Measurements from ENCODE around the gene NAA80. TPM values are rescaled to one million over a fixed set of nuclear protein-coding genes. Genes with fewer than 3 reads are reported as not detected.

NAA80 gene
- total RNA-seq, 1 experiment from 2014 or later, result 25.2 TPM

DNA sequence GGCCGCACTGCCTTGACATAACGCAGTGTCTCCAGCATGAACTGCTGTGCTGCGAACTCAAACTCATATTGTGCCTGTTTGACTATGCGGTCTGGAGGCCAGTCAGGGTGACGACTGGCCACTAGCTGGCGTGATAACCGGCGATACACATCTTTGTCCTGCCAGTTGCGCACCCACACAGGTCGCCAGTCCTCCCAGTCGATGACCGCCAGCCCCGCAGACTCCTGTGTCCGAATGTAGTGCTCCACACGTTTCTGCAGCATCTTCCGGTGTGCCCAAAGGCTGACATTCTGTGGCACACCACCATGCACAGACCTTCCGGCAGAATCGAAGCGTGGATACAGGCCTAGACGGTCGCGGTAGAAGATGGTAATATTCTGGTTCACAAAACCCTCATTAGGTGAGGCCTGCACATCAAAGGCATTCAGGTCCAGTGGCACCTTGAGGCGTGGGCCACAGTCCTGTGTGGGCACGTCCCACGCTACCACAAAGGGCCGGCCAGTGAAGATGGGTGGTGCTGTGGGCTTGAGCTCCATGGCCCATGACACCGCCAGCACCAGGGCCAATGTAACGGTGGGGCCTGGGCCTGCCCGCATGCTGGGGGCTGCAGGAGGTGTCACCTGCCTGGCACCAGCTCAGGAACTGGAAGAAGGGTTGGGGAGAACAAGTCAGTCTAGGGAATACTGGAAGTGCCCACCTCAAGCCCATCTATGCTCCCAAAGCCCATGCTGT lies 20.9 kb upstream of the NAA80 start:
- peaks cover 7% of the 10 kb centered on the region; the same call in 1 of the 2 replicates for H3K36me3 ChIP-seq (ENCODE audit: low read depth)
- H3K27me3 ChIP-seq (ENCODE audit: insufficient read depth, low read depth), result no peaks in the 10 kb centered on the region
- no peaks in the 10 kb centered on the region for H3K9me3 ChIP-seq (ENCODE audit: insufficient read depth, low read depth)
- H2AFZ ChIP-seq, result no peak overlapping the region
- H3K79me2 ChIP-seq (ENCODE audit: low read depth), result peaks cover 29% of the 10 kb centered on the region
- peaks cover 46% of the 10 kb centered on the region for H3K4me1 ChIP-seq (replicated peaks; ENCODE audit: insufficient read depth)
- no peaks in the 10 kb centered on the region for H3K9me2 ChIP-seq (ENCODE audit: insufficient read depth)
- no TSS peak for BruUV-seq (replicated peaks)
- DNase-seq, result no peak
- intact Hi-C loops (cut with micrococcal nuclease; ENCODE audit: unreplicated experiment), result no loop called here
- peak overlapping the region; percentile 91 for H3K4me2 ChIP-seq
- peak overlapping the region; percentile 69 for H3K4me3 ChIP-seq
- TF ChIP-seq, protein P1, sequence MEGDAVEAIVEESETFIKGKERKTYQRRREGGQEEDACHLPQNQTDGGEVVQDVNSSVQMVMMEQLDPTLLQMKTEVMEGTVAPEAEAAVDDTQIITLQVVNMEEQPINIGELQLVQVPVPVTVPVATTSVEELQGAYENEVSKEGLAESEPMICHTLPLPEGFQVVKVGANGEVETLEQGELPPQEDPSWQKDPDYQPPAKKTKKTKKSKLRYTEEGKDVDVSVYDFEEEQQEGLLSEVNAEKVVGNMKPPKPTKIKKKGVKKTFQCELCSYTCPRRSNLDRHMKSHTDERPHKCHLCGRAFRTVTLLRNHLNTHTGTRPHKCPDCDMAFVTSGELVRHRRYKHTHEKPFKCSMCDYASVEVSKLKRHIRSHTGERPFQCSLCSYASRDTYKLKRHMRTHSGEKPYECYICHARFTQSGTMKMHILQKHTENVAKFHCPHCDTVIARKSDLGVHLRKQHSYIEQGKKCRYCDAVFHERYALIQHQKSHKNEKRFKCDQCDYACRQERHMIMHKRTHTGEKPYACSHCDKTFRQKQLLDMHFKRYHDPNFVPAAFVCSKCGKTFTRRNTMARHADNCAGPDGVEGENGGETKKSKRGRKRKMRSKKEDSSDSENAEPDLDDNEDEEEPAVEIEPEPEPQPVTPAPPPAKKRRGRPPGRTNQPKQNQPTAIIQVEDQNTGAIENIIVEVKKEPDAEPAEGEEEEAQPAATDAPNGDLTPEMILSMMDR (conservative IDR thresholded peaks at IDR 0.05), result no peak
- TF ChIP-seq EZH2 (IDR thresholded peaks at IDR 0.05; ENCODE audit: low read depth), result no peak
- no peak overlapping the region for H3K27ac ChIP-seq
- peaks cover 41% of the 10 kb centered on the region for H3F3A ChIP-seq (ENCODE audit: insufficient read depth, low read depth)
- ChIA-PET CTCF (no interaction called here), POLR2A (ENCODE audit: unreplicated experiment) (no interaction called here)
- H4K20me1 ChIP-seq (ENCODE audit: insufficient read depth), result peaks cover 7% of the 10 kb centered on the region; the same call in 1 of the 2 replicates

DNA sequence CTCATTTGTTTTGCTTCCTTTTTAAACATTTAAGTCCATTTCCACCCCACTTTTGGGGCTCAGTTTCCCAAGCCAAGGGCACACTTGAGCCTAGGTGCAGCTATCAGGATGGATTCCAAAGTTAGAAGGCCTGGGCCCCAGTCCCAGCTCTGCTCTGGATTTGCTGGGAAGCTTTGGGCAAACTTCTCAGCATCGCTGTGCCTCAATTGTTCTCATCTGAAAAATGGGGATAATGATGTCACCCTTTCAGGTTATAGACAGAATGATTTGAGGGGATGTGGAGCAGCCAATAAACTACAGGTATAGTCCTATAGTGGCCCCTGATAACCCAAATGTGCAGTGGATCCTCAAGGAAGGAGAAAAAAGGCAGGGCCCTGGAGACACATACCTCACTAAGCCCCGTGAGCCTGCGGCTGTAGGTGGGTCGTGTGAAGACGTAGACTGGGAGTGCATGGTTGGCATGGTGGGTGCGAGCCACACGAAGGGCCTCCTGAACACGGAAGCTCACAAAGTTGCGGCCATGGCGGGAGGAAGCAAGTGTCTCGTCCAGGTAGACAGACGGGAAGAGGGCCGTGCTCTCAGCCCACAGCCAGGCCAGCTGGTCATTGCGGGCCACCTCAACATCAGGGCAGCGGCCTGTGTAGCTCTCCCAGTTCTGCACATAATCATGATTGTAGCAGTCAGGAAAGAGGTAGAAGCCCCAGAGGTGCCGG lies 20.1 kb upstream of the NAA80 start:
- H3F3A ChIP-seq (ENCODE audit: insufficient read depth, low read depth), result peaks cover 38% of the 10 kb centered on the region
- H3K27me3 ChIP-seq (ENCODE audit: insufficient read depth, low read depth), result no peaks in the 10 kb centered on the region
- H3K9me2 ChIP-seq (ENCODE audit: insufficient read depth), result no peaks in the 10 kb centered on the region
- peak overlapping the region; percentile 91 for H3K4me2 ChIP-seq
- H3K79me2 ChIP-seq (ENCODE audit: low read depth), result peaks cover 32% of the 10 kb centered on the region
- intact Hi-C loops (cut with micrococcal nuclease; ENCODE audit: unreplicated experiment), result no loop called here
- H3K36me3 ChIP-seq (ENCODE audit: low read depth), result peaks cover 7% of the 10 kb centered on the region; the same call in 1 of the 2 replicates
- H3K4me1 ChIP-seq (replicated peaks; ENCODE audit: insufficient read depth), result peaks cover 53% of the 10 kb centered on the region
- no peak for DNase-seq
- no peak overlapping the region for H3K27ac ChIP-seq
- no TSS peak for BruUV-seq (replicated peaks)
- H3K4me3 ChIP-seq, result no peak overlapping the region
- H3K9me3 ChIP-seq (ENCODE audit: insufficient read depth, low read depth), result no peaks in the 10 kb centered on the region
- TF ChIP-seq EZH2 (IDR thresholded peaks at IDR 0.05; ENCODE audit: low read depth), result no peak
- TF ChIP-seq, protein P1 (conservative IDR thresholded peaks at IDR 0.05), result no peak
- peaks cover 7% of the 10 kb centered on the region; the same call in 1 of the 2 replicates for H4K20me1 ChIP-seq (ENCODE audit: insufficient read depth)
- no peak overlapping the region for H2AFZ ChIP-seq
- ChIA-PET CTCF (no interaction called here), POLR2A (ENCODE audit: unreplicated experiment) (no interaction called here)

GRCh38 chr3:50318615-50319014 lies 19.4 kb upstream of the NAA80 start:
- CTCF ChIA-PET, result no interaction called here
- H3K4me3 ChIP-seq, result no peak overlapping the region
- peaks cover 53% of the 10 kb centered on the region for H3K4me1 ChIP-seq (replicated peaks; ENCODE audit: insufficient read depth)
- H2AFZ ChIP-seq, result no peak overlapping the region
- peaks cover 38% of the 10 kb centered on the region for H3F3A ChIP-seq (ENCODE audit: insufficient read depth, low read depth)
- BruUV-seq (replicated peaks), result no TSS peak
- H3K27ac ChIP-seq, result no peak overlapping the region
- peaks cover 7% of the 10 kb centered on the region; the same call in 1 of the 2 replicates for H4K20me1 ChIP-seq (ENCODE audit: insufficient read depth)
- peaks cover 7% of the 10 kb centered on the region; the same call in 1 of the 2 replicates for H3K36me3 ChIP-seq (ENCODE audit: low read depth)
- peaks cover 32% of the 10 kb centered on the region for H3K79me2 ChIP-seq (ENCODE audit: low read depth)
- DNase-seq, result no peak
- H3K27me3 ChIP-seq (ENCODE audit: insufficient read depth, low read depth), result no peaks in the 10 kb centered on the region
- no peaks in the 10 kb centered on the region for H3K9me3 ChIP-seq (ENCODE audit: insufficient read depth, low read depth)
- TF ChIP-seq EZH2 (IDR thresholded peaks at IDR 0.05; ENCODE audit: low read depth), result no peak
- TF ChIP-seq, protein P1 (conservative IDR thresholded peaks at IDR 0.05), result no peak
- intact Hi-C loops (cut with micrococcal nuclease; ENCODE audit: unreplicated experiment), result no loop called here
- H3K4me2 ChIP-seq, result peak overlapping the region; percentile 91
- POLR2A ChIA-PET (ENCODE audit: unreplicated experiment), result no interaction called here
- H3K9me2 ChIP-seq (ENCODE audit: insufficient read depth), result no peaks in the 10 kb centered on the region

All from PC-9 (cell line).